Smooth muscle cell (in vitro differentiated cells): ENCODE measurements around the gene DOCK1. TPM values are rescaled to one million over a fixed set of nuclear protein-coding genes. Genes with fewer than 3 reads are reported as not detected.

Experiments
- DNase-seq: peaks from one replicate; lab custom pipeline; 2025; ENCODE audit not compliant: unreplicated experiment; lab: John Stamatoyannopoulos, UW
- H2AFZ ChIP-seq: fragments of 200-600 bp; sonication (generic); 2 replicates; pipeline ENCODE4 v1.6.0; 2016; ENCODE audit warnings: antibody characterized with exemption, low read depth, mild to moderate bottlenecking
- H3F3A ChIP-seq: fragments of 200-600 bp; sonication (generic); 2 replicates; pipeline ENCODE4 v1.6.0; 2017; ENCODE audit warnings: antibody characterized with exemption, low read depth
- H3K27ac ChIP-seq: fragments of 200-600 bp; sonication (generic); 2 replicates; pipeline ENCODE4 v1.5.1; 2016; ENCODE audit warnings: low read depth, mild to moderate bottlenecking
- H3K27me3 ChIP-seq: fragments of 200-600 bp; sonication (generic); 2 replicates; pipeline ENCODE4 v1.6.1; 2016; ENCODE audit warnings: low read depth, mild to moderate bottlenecking
- H3K36me3 ChIP-seq: fragments of 200-600 bp; sonication (generic); 2 replicates; pipeline ENCODE4 v1.5.1; 2016; ENCODE audit warnings: low read depth
- H3K4me1 ChIP-seq: fragments of 200-600 bp; sonication (generic); 2 replicates; pipeline ENCODE4 v1.5.1; 2016; ENCODE audit warnings: low read depth
- H3K4me2 ChIP-seq: fragments of 200-600 bp; sonication (generic); 2 replicates; pipeline ENCODE4 v1.6.0; 2016; ENCODE audit warnings: mild to moderate bottlenecking
- H3K4me3 ChIP-seq: fragments of 200-600 bp; sonication (generic); 2 replicates; pipeline ENCODE4 v1.5.1; 2016; ENCODE audit warnings: mild to moderate bottlenecking
- H3K79me2 ChIP-seq: fragments of 200-600 bp; sonication (generic); 2 replicates; pipeline ENCODE4 v1.6.0; 2016; ENCODE audit warnings: low read depth, mild to moderate bottlenecking
- H3K9ac ChIP-seq: fragments of 200-600 bp; sonication (generic); 2 replicates; pipeline ENCODE4 v1.6.0; 2016; ENCODE audit warnings: low read depth
- H3K9me3 ChIP-seq: fragments of 200-600 bp; sonication (generic); replicated peaks from 2 replicates; pipeline ENCODE4 v1.5.1; 2016; ENCODE audit warnings: low read depth
- H4K20me1 ChIP-seq: fragments of 200-600 bp; sonication (generic); 2 replicates; pipeline ENCODE4 v1.6.0; 2016; ENCODE audit warnings: low read depth
- CTCF ChIP-seq: fragments of 200-600 bp; sonication (generic); IDR thresholded peaks from 2 replicates; pipeline ENCODE4 v1.5.1; 2017; ENCODE audit warnings: borderline replicate concordance, mild to moderate bottlenecking, antibody characterized with exemption; ENCODE audit not compliant: insufficient read depth, poor library complexity, severe bottlenecking
- WGBS: methylation state at CpG from one replicate; pipeline ENCODE4 v1.1.7; 2016; ENCODE audit warnings: low lambda C conversion rate; 5-methylcytosine and 5-hydroxymethylcytosine counted together
- polyA plus RNA-seq: library from polyadenylated mRNA; unstranded; fragments of >200 nt; fragmentation: Nextera tagmentation; extraction: Ambion mirVana; gene quantifications from 2 replicates; pipeline ENCODE4 v1.2.1, GENCODE V29; 2016
- total RNA-seq: library from RNA; depleted of rRNA; stranded (reverse); fragments of >200 nt; gene quantifications from 2 replicates; pipeline ENCODE4 v1.2.3, GENCODE V29; 2014

DOCK1 gene
- total and polyA plus RNA-seq, 2 experiments from 2014 or later: 18.4 to 37.1 TPM

- Histone ChIP-seq H3K27me3 (no peaks in the 10 kb centered on the region), H3K36me3 (no peaks in the 10 kb centered on the region), H3K27ac (no peak overlapping the region), H3K9ac (no peak overlapping the region), H3K79me2 (no peaks in the 10 kb centered on the region), H4K20me1 (peaks cover 95% of the 10 kb centered on the region), H3K4me1 (no peaks in the 10 kb centered on the region), H2AFZ (no peak overlapping the region), H3K4me3 (no peak overlapping the region), H3K9me3 (no peaks in the 10 kb centered on the region), H3K4me2 (no peak overlapping the region), H3F3A (no peaks in the 10 kb centered on the region)
- no peak for DNase-seq
- WGBS: 98% methylated on average over 2 of the region's 2 CpGs
- TF ChIP-seq CTCF: no peak
These were observed 253.4 kb downstream of the DOCK1 start for GRCh38 chr10:127158662-127159061.

GRCh38 chr10:127159648-127160245 lies 254.5 kb downstream of the DOCK1 start:
- Histone ChIP-seq H2AFZ (no peak overlapping the region), H3K4me1 (no peaks in the 10 kb centered on the region), H3K9me3 (no peaks in the 10 kb centered on the region), H3K36me3 (no peaks in the 10 kb centered on the region), H3K4me2 (no peak overlapping the region), H3K9ac (no peak overlapping the region), H3K27me3 (no peaks in the 10 kb centered on the region), H3K4me3 (no peak overlapping the region), H3K27ac (no peak overlapping the region), H4K20me1 (peaks cover 92% of the 10 kb centered on the region), H3F3A (no peaks in the 10 kb centered on the region), H3K79me2 (no peaks in the 10 kb centered on the region)
- WGBS: 65% methylated on average over 13 of the region's 13 CpGs
- DNase-seq: no peak
- TF ChIP-seq CTCF: no peak

GRCh38 chr10:127161482-127161881 lies 256.3 kb downstream of the DOCK1 start:
- no peaks in the 10 kb centered on the region for H3K9me3 ChIP-seq
- H3K4me3 ChIP-seq: no peak overlapping the region
- H2AFZ ChIP-seq: no peak overlapping the region
- H3K27me3 ChIP-seq: no peaks in the 10 kb centered on the region
- no peak overlapping the region for H3K4me2 ChIP-seq
- no peak for DNase-seq
- no peaks in the 10 kb centered on the region for H3F3A ChIP-seq
- H3K79me2 ChIP-seq: no peaks in the 10 kb centered on the region
- no peaks in the 10 kb centered on the region for H3K4me1 ChIP-seq
- no peak for TF ChIP-seq CTCF
- H3K27ac ChIP-seq: no peak overlapping the region
- H3K36me3 ChIP-seq: no peaks in the 10 kb centered on the region
- peaks cover 89% of the 10 kb centered on the region for H4K20me1 ChIP-seq
- WGBS: over 99% methylated on average over 5 of the region's 5 CpGs
- no peak overlapping the region for H3K9ac ChIP-seq

- Histone ChIP-seq H3K27ac (no peak overlapping the region), H3K9ac (no peak overlapping the region), H3F3A (no peaks in the 10 kb centered on the region), H3K27me3 (no peaks in the 10 kb centered on the region), H4K20me1 (peaks cover 87% of the 10 kb centered on the region), H3K4me3 (no peak overlapping the region), H3K79me2 (no peaks in the 10 kb centered on the region), H3K4me1 (no peaks in the 10 kb centered on the region), H2AFZ (no peak overlapping the region), H3K9me3 (no peaks in the 10 kb centered on the region), H3K4me2 (no peak overlapping the region), H3K36me3 (no peaks in the 10 kb centered on the region)
- WGBS: 95% methylated on average over 6 of the region's 6 CpGs
- no peak for TF ChIP-seq CTCF
- no peak for DNase-seq
These were observed 257.6 kb downstream of the DOCK1 start for GRCh38 chr10:127162841-127163240.
